Measurements from ENCODE around the gene BCAS1.

Gene BCAS1

GRCh38 chr20:54114109-54114508 is 43.7 kb upstream of the BCAS1 start:
- TF ChIP-seq, protein P1, sequence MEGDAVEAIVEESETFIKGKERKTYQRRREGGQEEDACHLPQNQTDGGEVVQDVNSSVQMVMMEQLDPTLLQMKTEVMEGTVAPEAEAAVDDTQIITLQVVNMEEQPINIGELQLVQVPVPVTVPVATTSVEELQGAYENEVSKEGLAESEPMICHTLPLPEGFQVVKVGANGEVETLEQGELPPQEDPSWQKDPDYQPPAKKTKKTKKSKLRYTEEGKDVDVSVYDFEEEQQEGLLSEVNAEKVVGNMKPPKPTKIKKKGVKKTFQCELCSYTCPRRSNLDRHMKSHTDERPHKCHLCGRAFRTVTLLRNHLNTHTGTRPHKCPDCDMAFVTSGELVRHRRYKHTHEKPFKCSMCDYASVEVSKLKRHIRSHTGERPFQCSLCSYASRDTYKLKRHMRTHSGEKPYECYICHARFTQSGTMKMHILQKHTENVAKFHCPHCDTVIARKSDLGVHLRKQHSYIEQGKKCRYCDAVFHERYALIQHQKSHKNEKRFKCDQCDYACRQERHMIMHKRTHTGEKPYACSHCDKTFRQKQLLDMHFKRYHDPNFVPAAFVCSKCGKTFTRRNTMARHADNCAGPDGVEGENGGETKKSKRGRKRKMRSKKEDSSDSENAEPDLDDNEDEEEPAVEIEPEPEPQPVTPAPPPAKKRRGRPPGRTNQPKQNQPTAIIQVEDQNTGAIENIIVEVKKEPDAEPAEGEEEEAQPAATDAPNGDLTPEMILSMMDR (IDR thresholded peaks at IDR 0.05; ENCODE audit: insufficient read depth, low read depth, low read length, missing control alignments), result no peak
- no peak overlapping the region for H3K4me3 ChIP-seq (ENCODE audit: low read length)
- no peak for DNase-seq (ENCODE audit: low read depth)

DNA sequence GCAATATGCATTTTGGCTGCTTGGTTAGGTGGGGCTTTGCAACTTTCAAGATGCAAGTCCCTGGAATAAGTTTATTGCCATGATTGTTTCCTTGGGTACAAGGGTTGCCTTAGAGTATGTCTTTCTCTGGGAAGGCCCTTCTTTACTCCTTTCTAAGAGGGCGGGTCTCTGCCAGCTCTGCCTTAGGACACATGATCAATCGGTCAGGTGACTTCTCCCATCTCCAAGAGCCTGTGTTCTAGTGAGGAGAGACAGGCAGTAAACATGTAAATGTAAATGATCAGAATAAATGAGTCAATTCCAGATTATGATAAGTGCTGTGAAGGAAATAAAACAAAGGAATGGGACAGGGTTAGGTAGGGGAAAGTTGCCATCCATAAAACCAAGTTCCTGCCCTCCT is 43.2 kb upstream of the BCAS1 start:
- TF ChIP-seq, protein P1 (IDR thresholded peaks at IDR 0.05; ENCODE audit: insufficient read depth, low read depth, low read length, missing control alignments), result no peak
- no peak for DNase-seq (ENCODE audit: low read depth)
- no peak overlapping the region for H3K4me3 ChIP-seq (ENCODE audit: low read length)

DNA sequence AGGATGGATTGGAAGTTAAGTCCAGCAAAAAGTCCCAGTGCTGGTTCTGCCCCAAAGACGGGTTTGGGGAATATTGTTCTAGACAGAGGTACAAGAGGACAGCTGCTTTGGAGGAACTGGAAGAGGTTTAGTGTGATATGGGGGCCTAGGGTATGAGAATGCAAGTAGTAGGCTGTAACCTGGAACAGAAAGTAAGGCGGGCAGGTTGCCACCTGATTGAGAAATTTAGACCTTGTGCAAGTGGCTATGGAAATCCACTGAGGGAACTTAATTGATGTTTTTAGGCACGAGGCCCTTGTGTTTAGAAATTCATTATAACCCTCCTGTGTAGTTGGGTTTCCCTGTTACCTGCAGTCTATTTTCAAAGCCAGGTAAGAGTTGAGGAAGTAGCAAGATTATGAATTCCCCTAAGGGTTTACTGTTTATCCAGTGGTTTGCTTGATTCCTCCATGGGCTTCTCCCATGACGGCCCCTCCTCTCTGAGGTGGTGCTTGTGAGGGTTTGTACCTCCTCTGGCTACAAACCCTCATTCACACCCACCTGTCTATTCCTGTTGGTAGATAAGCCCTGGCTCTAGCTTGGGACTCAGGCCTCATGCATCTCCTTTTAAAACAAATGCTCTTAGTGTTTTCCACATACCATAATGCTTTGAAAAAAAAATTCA is 42.0 kb upstream of the BCAS1 start:
- DNase-seq (ENCODE audit: low read depth), result no peak
- no peak overlapping the region for H3K4me3 ChIP-seq (ENCODE audit: low read length)
- TF ChIP-seq, protein P1 (IDR thresholded peaks at IDR 0.05; ENCODE audit: insufficient read depth, low read depth, low read length, missing control alignments), result no peak

GRCh38 chr20:54111460-54111859 is 41.1 kb upstream of the BCAS1 start:
- TF ChIP-seq, protein P1 (IDR thresholded peaks at IDR 0.05; ENCODE audit: insufficient read depth, low read depth, low read length, missing control alignments), result no peak
- DNase-seq (ENCODE audit: low read depth), result no peak
- no peak overlapping the region for H3K4me3 ChIP-seq (ENCODE audit: low read length)

- no peak for DNase-seq (ENCODE audit: low read depth)
- TF ChIP-seq, protein P1 (IDR thresholded peaks at IDR 0.05; ENCODE audit: insufficient read depth, low read depth, low read length, missing control alignments), result no peak
- no peak overlapping the region for H3K4me3 ChIP-seq (ENCODE audit: low read length)
These were observed 40.1 kb upstream of the BCAS1 start for GRCh38 chr20:54110457-54110856.

DNA sequence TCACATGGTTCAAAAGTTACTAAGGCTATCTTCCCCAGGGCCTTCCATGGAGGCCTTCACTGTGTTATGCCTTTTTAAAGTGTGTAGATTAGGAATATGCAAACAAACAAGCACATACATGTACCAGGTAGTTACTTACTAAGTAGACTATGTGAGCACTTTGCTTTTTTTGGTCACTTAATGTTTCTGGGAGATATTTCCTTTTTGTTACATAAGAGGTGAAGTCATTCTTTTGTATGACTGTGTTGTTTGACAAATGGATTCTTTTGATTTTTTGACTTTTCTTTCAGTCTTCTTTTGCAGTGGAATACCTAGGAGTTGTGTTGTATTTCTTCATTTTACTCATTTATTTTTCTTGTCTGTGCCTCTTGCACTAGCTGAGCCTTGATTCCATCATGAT is 39.6 kb upstream of the BCAS1 start:
- TF ChIP-seq, protein P1 (IDR thresholded peaks at IDR 0.05; ENCODE audit: insufficient read depth, low read depth, low read length, missing control alignments), result no peak
- DNase-seq (ENCODE audit: low read depth), result peak; percentile 84
- H3K4me3 ChIP-seq (ENCODE audit: low read length), result no peak overlapping the region

DNA sequence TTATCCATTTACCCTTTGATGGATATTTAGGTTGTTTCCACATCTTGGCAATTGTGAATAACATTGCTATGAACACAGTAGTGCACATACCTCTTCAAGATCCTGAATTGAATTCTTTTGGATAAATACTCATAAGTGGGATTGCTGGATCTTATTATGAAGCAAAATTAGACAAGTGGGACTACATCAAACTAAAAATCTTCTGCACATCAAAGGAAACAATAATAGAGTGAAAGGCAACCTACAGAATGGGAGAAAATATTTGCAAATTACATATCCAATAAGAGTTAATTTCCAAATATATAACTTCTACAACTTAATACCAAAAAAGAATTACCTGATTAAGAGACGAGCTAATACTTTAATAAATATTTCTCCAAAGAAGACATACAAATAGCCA is 38.4 kb upstream of the BCAS1 start:
- TF ChIP-seq, protein P1 (IDR thresholded peaks at IDR 0.05; ENCODE audit: insufficient read depth, low read depth, low read length, missing control alignments), result no peak
- no peak overlapping the region for H3K4me3 ChIP-seq (ENCODE audit: low read length)
- no peak for DNase-seq (ENCODE audit: low read depth)
